ENCODE data around the gene DLG3.

GRCh38 chrX:70554523-70554922 lies 109.9 kb downstream of the DLG3 start:
- no peak for TF ChIP-seq SP1 (IDR thresholded peaks at IDR 0.05)
- no peak for TF ChIP-seq LEF1 (IDR thresholded peaks at IDR 0.05; ENCODE audit: borderline replicate concordance)
- TF ChIP-seq CTBP1 (IDR thresholded peaks at IDR 0.05; ENCODE audit: borderline replicate concordance): no peak
- TF ChIP-seq FOXA1 (IDR thresholded peaks at IDR 0.05): no peak
- TF ChIP-seq PKNOX1 (IDR thresholded peaks at IDR 0.05): no peak
- no peak for TF ChIP-seq ZNF384 (IDR thresholded peaks at IDR 0.05)
- no peak for TF ChIP-seq FOXM1 (IDR thresholded peaks at IDR 0.05; ENCODE audit: borderline replicate concordance)
